GM21576 (cell line): ENCODE results near the gene ZNF532.

Experiments used
- ATAC-seq: cut with Tn5 transposase; IDR thresholded peaks from one replicate; pipeline ENCODE4 v1.9.1; 2021; ENCODE audit warnings: mild to moderate bottlenecking, moderate library complexity; ENCODE audit not compliant: unreplicated experiment

ZNF532 gene

GRCh38 chr18:58868440-58868839, 3.8 kb downstream of the ZNF532 start:
- no peak for ATAC-seq

DNA sequence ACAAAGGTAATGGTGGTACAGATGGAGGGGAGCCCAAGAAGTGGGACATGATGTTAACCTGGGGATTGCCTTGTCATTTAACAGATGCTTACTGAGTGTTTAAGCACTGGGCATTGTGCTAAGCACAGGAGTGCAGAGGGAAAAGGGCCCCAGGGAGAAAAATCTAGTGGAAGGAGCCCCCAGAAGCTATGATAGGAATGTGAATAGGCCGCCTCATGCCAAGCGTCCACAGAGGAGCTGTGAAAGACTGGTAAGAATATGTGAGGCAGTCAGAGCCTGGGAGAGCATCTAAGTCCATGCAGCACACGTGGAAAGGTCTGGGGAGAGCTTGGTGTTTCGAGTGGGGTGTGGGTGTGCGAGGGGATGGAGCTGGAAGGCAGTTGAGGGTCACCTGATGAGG, 5.5 kb downstream of the ZNF532 start:
- no peak for ATAC-seq

GRCh38 chr18:58870621-58871020, 5.9 kb downstream of the ZNF532 start:
- ATAC-seq, result no peak

- no peak for ATAC-seq
These were observed 7.1 kb downstream of the ZNF532 start for GRCh38 chr18:58871514-58872420.

DNA sequence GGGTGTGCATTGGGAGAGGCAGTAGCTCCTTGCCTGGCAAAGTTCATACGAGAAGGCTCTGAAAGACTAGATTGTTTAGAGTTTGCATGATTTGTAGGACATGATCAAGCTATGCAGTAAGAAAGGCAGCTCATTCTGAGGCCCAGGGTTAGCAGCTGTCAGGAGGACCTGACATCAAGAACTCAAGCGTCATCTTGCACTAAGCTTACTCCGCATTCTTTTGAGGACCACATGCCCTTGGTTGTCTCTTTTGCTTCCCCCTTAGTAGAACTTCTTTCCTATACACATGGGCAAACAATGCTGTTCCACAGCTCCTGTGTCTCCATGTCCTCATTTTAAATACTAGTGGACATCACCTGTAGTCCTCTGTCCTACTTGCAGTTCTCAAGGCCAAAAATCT, 14.0 kb downstream of the ZNF532 start:
- no peak for ATAC-seq

GRCh38 chr18:58881477-58881876, 16.8 kb downstream of the ZNF532 start:
- no peak for ATAC-seq

GRCh38 chr18:58882044-58882443, 17.4 kb downstream of the ZNF532 start:
- no peak for ATAC-seq

DNA sequence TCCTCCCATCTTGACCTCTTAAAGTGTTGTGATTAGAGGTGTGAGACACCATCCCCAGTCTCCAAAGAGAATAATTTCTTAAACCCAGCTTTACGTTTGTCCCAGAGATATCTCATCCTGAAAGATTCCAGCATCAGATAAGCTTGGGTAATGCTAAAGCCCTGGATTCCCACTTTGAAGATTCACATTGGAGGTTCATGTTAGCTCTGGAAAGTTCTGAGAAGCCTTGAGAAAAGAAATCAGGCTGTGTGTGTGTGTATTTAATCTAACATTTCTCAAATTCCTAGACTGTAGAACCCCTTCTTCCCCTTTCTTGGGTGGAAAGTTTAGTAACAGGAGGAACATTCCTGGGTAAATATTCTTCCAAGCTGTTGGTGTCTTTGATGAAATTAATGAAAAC, 18.0 kb downstream of the ZNF532 start:
- ATAC-seq, result no peak

- ATAC-seq, result no peak
These were observed 20.0 kb downstream of the ZNF532 start for GRCh38 chr18:58884680-58885079.

GRCh38 chr18:58886431-58886830, 21.8 kb downstream of the ZNF532 start:
- ATAC-seq, result no peak

DNA sequence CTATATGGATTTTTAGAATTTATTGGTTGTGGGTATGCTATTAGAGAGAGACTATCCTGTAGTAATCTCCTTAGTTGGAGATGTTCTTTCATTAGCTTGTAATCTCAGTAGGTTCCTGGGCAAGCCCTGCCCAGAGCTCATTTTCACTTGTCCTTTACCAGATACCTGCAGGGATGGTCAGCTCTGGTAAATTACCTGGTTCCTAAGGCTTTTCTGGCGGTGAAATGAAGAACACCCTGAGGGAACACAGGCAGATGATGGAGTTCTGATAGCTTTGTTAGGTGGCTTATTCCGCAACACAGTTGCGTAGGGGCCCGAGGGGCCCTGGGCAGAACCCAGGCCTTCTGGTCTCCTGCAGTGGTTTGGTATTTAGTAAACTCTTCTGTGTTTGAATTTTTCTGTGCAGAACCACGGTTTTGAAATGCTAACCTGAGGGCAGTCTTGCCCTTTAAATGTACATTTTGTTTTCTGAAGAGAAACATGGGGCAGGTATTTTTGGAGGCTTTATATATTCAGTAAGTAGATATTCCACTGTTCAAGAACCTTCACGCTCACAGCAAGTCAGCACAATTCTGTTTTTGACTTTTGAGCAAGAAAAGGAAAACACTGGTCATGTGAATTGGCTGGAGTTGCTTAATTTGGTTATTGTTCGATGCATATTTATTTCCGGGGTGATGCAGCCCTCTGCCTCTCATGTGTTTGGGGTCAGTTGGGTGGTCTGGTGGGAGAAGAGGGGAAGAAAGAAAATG, 22.4 kb downstream of the ZNF532 start:
- ATAC-seq, result no peak

- ATAC-seq, result no peak
These were observed 22.9 kb downstream of the ZNF532 start for GRCh38 chr18:58887613-58887963.

DNA sequence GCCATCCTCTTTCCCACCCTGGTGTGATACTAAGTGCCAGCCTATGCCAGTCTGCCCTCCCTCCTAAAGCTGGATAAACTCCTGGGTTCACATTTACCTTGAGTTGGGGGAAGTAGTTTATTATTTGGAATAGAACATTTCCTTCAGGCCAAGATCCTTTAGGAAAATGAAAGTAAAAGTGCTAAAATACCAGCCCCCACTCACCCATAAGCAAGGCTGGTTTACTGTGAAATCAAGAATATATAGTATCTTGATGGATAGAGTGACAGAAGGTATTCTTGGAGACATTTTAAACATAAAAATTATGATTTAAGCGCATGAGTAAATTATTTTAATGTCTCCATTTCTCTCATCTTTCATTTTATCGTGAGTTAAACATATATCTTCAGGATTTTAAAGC, 27.1 kb downstream of the ZNF532 start:
- no peak for ATAC-seq

GRCh38 chr18:58892488-58892887, 27.8 kb downstream of the ZNF532 start:
- no peak for ATAC-seq

DNA sequence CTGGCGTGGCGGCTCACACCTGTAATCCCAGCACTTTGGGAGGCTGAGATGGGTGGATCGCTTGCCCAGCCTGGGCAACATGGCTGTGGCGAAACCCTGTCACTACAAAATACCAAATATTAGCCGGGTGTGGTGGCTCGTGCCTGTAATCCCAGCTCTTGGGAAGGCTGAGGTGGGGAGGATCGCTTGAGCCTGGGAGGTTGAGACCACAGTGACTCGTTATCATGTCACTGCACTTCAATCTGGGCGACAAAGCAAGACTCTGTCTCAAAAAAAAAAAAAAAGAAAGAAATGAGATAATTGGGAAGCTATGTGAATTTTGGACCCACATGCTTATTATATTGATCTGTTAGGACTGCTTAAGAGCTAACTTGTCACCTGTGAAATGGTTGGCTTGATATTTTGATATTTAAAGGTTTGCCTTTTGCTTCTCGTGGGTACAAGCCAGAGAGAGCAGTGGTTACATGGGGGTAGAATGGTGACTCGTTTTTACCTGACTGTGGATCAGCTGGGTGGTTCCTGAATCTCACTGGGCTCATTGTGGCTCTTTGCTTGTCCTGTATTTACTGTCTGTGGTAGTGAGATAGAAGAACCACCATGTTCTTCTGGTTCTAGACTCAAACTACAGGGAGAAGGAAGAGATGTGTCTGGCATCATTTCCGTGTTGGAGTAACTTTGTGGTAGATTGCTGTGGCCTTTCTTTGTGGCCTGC, 28.9 kb downstream of the ZNF532 start:
- ATAC-seq, result no peak

GRCh38 chr18:58894930-58895329, 30.3 kb downstream of the ZNF532 start:
- no peak for ATAC-seq

DNA sequence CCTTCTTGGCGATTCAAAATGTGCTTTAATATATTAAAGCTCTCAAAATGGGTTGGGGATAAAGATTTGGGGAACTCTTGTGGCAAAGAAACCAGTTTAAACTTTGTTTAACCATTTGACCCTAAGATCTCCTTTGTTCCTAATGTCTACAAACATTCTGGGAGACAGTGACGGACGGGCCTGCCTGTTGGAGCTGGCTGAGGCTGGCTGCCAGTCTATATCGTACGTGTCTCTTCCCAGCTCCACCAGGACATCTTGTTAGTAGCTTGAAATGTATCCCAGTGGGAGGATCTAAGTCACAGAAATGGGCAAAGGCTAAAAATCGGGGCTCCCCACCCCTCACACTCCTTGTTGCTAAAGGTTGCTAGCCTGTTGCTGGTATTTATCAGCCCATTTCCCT, 30.7 kb downstream of the ZNF532 start:
- ATAC-seq, result no peak

DNA sequence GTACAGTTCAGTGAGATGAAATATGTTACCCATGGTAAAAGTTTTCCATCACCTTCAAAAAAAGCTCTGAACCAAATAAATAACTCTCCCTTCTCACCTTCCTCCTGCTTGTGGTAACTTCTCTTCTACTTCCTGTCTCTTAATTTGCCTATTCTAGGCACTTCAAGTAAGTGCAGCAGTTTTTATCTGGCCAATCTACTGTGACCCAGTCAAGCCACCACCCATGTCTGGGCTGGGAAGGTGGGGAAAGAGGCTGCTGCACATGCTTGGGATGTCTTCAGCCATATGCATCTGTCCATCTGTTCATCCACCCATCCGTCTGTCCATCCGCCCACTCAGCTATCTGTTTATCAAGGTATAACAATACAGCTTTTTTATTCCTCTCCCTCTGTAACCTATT, 31.6 kb downstream of the ZNF532 start:
- ATAC-seq, result peak; percentile 87

- peak; percentile 40 for ATAC-seq
These were observed 32.2 kb downstream of the ZNF532 start for GRCh38 chr18:58896734-58897508.

GRCh38 chr18:58898010-58898799, 33.5 kb downstream of the ZNF532 start:
- ATAC-seq, result no peak
